Measurements from ENCODE around the gene NRP1.

GRCh38 chr10:33136781-33137180 is 197.7 kb downstream of the NRP1 start:
- no peak for TF ChIP-seq MAX (IDR thresholded peaks at IDR 0.05)
- no peak for TF ChIP-seq TCF12 (IDR thresholded peaks at IDR 0.05; ENCODE audit: low read depth, low read length)
- no peak for TF ChIP-seq BCL11A (IDR thresholded peaks at IDR 0.05; ENCODE audit: low read depth in 2 of 2, low read length in 2 of 2)
- TF ChIP-seq EP300 (IDR thresholded peaks at IDR 0.05; ENCODE audit: borderline replicate concordance in 1 of 2, low read depth in 2 of 2, low read length in 2 of 2): no peak
- TF ChIP-seq POLR2A (IDR thresholded peaks at IDR 0.05; ENCODE audit: control extremely low read depth in 1 of 2, low read depth in 2 of 2, low read length in 2 of 2): no peak
- no peak for TF ChIP-seq HDAC2 (IDR thresholded peaks at IDR 0.05; ENCODE audit: borderline replicate concordance in 1 of 2, low read depth in 2 of 2, low read length in 2 of 2)
- no peak for TF ChIP-seq CTCF (IDR thresholded peaks at IDR 0.05; ENCODE audit: control extremely low read depth in 1 of 3, insufficient read depth in 1 of 3, low read depth in 1 of 3, low read length in 3 of 3)
- no peak for TF ChIP-seq GABPA (IDR thresholded peaks at IDR 0.05; ENCODE audit: borderline replicate concordance, insufficient read depth, low read length)
- no peak for TF ChIP-seq SIN3A (conservative IDR thresholded peaks at IDR 0.05 in 1 of 2, IDR thresholded peaks at IDR 0.05 in 1 of 2; ENCODE audit: low read depth in 1 of 2, low read length in 2 of 2)
- no peak for TF ChIP-seq SRF (IDR thresholded peaks at IDR 0.05; ENCODE audit: low read depth, low read length)
- TF ChIP-seq ATF3 (IDR thresholded peaks at IDR 0.05; ENCODE audit: insufficient read depth, low read depth, low read length): no peak
- TF ChIP-seq ZNF274 (IDR thresholded peaks at IDR 0.05; ENCODE audit: borderline replicate concordance, extremely low read depth, low read length): no peak
- TF ChIP-seq KDM1A (IDR thresholded peaks at IDR 0.05; ENCODE audit: borderline replicate concordance, low read length): no peak
- TF ChIP-seq ATF2 (IDR thresholded peaks at IDR 0.05; ENCODE audit: low read length): no peak
